ENCODE results near the gene KCNQ2.

The KCNQ2 gene

GRCh38 chr20:63403403-63404105 is 68.9 kb downstream of the KCNQ2 start:
- TF ChIP-seq CTCF (IDR thresholded peaks at IDR 0.05; ENCODE audit: low read depth, low read length, missing control alignments), result no peak
- H3K4me3 ChIP-seq (ENCODE audit: low read depth, low read length), result no peak overlapping the region
- no peak for DNase-seq (ENCODE audit: low read depth)
- in situ Hi-C loops (cut with HindIII; ENCODE audit: low sequenced_read_pairs), result no loop called here

DNA sequence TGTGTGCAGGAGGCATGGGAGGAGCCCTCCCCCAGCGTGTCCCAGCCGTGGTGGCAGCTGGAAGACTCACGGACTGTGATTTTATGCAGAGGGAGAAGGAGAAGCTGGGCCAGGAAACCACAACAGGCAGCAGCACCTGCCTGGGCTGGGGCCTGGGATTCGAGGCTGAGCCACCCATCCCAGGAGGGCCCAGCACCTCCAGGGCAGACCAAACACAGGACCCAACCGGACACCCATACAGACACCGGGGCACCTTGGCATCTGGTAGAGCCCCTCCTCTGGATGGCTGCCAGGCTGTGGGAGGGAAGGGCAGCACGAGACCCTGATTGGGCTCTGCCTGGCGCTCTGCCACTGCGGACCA is 69.6 kb downstream of the KCNQ2 start:
- TF ChIP-seq CTCF (IDR thresholded peaks at IDR 0.05; ENCODE audit: low read depth, low read length, missing control alignments), result no peak
- DNase-seq (ENCODE audit: low read depth), result no peak
- H3K4me3 ChIP-seq (ENCODE audit: low read depth, low read length), result no peak overlapping the region
- in situ Hi-C loops (cut with HindIII; ENCODE audit: low sequenced_read_pairs), result no loop called here

DNA sequence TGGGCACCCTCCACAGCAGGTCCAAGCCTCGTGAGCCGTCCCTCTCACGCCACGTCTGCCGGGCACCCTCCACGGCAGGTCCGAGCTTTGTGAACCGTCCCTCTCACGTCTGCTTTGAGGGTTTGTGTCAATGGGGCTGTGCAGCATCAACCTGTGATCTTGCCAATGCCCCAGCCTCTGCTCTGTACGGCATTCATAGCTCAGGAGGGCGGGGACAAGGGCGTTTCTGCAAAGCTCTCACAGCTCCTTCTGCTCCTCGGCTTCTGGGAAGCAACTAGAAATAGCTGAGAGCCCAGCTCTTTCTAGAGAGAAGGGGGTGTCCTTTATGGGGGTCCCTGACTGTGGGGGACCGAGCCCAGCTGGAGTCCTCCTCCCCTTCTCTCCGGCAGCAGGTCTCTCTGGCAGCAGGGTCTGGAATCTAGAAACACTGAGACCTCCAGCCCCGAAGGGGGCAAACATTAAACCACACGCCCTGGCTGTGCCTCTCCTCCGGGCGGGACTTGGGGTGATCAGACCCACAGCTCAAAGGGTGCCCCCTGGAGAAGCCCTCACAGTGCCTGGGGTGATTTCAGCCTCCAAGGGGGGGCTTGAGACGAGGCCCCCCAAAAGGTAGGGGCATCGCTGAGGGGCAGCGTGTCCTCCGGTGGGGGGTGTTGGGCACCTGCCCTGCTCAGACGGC is 70.1 kb downstream of the KCNQ2 start:
- no peak for TF ChIP-seq CTCF (IDR thresholded peaks at IDR 0.05; ENCODE audit: low read depth, low read length, missing control alignments)
- in situ Hi-C loops (cut with HindIII; ENCODE audit: low sequenced_read_pairs), result no loop called here
- no peak overlapping the region for H3K4me3 ChIP-seq (ENCODE audit: low read depth, low read length)
- no peak for DNase-seq (ENCODE audit: low read depth)

DNA sequence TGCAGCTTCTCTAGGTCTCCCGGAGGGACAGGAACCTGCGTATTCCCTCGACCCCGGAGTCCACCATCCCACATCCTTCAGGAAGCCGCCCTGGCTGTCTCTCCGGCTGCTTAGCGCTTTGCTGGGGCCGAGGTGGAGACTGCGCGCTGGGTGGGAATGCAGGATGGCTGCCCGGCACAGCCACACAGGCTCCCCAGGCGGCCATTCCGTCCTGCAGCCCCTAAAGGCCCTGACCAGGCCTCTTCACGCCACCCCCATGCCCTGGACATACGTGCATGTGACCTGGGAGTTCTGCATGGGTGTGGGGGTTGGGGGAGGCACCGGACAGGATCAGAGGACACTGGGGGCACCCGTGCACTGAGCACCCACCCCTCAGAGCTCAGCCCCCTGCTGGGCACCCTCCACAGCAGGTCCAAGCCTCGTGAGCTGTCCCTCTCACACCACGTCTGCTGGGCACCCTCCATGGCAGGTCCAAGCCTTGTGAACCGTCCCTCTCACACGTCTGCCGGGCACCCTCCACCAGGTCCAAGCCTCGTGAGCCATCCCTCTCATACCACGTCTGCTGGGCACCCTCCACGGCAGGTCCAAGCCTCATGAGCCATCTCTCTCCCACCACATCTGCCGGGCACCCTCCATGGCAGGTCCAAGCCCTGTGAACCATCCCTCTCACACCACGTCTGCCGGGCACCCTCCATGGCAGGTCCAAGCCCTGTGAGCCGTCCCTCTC is 70.9 kb downstream of the KCNQ2 start:
- no peak overlapping the region for H3K4me3 ChIP-seq (ENCODE audit: low read depth, low read length)
- in situ Hi-C loops (cut with HindIII; ENCODE audit: low sequenced_read_pairs), result no loop called here
- DNase-seq (ENCODE audit: low read depth), result no peak
- TF ChIP-seq CTCF (IDR thresholded peaks at IDR 0.05; ENCODE audit: low read depth, low read length, missing control alignments), result no peak

DNA sequence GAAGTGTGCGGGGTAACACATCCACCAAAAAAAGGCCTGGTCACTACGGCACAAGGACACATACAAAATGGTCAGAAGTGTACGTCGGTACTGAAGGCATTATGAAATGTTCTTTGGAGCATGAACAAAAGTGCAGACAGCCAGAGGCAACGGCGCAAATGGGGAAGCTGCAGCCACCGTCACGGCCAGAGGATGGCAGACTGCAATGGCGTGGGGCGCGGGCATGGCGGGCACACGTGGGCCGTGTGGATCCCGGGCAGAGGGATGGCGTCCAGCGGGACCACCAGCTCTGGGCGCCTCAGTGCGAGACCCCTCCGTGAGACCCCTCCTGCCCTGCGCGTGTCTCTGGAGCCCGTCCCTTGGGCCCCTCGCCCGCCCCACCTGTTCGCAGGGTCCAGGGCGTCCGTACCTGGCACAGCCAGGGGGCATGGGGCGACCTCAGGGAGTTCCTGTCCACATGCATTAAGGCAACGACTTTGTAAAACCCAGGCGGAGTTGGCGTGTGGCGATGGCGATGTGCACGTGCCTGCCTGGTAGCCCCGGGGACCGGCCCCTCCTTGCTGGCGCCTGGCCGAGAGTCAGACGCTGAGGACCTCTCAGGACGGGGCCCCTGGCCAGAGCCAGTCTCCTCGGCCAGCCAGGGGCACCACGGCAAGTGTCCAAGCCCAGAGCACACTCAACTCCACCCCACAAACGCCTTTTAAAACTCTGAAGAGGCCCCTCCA is 71.8 kb downstream of the KCNQ2 start:
- in situ Hi-C loops (cut with HindIII; ENCODE audit: low sequenced_read_pairs), result no loop called here
- no peak overlapping the region for H3K4me3 ChIP-seq (ENCODE audit: low read depth, low read length)
- no peak for DNase-seq (ENCODE audit: low read depth)
- no peak for TF ChIP-seq CTCF (IDR thresholded peaks at IDR 0.05; ENCODE audit: low read depth, low read length, missing control alignments)

Measured in astrocyte of the cerebellum (primary cell).